Measurements from ENCODE around the gene NAA16. TPM values are rescaled to one million over a fixed set of nuclear protein-coding genes. Genes with fewer than 3 reads are reported as not detected.

The NAA16 gene
- total RNA-seq, 1 experiment from 2014 or later: 7.6 TPM

DNA sequence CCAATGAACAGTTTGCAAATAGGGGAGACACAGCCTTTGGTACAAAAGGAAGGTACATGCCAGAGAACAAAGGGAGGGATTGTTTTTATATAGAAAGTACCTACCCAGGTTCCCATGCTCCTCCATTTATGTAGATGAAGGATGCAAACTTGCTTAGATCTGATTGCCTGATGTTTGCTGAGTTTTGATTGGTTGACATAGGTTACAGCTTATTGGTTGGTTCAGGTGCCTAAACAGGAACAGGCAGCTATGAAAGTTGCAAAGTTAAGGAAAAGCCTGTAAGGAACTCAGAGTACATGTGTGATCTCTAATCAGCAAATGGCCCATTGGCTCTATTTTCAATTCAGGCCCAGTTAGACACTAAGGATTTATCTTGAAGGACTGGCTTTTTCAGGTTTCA, 6.5 kb upstream of the NAA16 start:
- no peak for DNase-seq (ENCODE audit: low read depth)

DNA sequence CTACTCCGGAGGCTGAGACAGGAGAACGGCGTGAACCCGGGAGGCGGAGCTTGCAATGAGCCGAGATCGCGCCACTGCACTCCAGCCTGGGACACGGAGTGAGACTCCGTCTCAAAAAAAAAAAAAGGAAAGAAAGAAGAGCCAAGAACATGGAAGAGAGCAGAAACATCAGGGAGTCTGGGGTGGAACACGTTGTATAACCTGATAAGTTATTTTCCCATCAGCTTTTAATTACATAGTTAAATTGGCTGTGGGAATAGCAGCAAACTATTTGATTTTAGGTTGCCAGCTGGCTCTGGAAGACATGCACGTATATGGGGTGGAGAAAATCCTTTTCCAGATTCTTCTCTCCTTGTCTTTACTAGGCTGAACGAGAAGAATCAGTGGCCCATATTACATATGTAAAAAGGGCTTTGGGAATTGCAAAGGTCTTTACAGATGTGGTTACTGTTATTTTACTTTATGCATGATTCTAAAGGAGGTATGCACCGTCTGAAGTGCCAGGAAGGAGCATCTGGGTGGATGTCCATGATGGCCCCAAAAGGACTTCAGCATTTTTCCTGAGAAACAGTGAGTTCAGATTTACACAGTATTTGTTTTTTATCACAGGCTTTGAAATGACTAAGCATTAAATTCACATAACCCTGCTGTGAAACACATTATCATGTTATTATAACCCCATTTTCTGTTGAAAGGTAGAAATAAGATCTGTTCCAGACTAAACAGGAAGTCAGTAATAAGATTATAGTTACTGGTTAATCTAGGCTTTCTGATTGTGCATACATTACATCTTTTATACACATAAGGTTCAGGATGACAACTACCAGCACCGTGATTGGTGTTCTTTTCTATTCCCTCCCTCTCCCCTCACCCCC, 4.6 kb upstream of the NAA16 start:
- peak; percentile 18 for DNase-seq (ENCODE audit: low read depth)

DNA sequence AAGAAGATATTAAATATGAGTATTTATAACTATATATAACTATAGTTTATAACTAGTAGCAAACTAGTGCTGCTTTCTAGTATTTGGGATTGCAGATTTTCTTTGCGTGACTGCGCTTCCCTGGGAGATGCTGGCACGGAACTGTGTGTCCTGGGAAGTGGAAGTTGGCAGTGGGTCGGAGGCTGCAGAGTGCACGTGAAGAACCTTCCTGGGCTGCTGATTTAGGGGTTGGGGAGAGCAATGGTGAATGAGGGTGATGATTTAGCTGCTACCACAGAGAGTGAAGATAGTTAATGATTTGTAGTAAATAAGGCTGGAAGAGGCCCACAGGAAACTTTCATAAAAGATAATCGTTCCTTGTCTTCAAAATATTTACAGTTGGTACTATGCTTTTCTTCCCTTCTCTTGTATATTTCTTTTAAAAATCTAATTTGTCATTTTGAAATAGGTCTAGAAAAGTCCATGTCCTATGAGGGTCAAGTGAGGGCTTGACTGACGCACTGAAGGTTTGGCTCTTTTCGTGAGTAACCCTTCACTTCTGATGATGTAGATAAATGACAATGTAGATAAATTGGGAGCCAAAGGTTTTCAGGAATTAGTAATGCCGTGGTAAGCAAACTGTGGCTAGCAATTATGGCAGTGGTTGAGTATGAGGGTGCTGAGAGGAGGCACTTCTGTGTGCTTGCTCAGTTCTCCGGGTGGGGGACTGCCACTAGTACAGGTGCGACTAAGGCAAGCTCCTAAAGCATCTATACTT, 3.0 kb upstream of the NAA16 start:
- no peak for DNase-seq (ENCODE audit: low read depth)

DNA sequence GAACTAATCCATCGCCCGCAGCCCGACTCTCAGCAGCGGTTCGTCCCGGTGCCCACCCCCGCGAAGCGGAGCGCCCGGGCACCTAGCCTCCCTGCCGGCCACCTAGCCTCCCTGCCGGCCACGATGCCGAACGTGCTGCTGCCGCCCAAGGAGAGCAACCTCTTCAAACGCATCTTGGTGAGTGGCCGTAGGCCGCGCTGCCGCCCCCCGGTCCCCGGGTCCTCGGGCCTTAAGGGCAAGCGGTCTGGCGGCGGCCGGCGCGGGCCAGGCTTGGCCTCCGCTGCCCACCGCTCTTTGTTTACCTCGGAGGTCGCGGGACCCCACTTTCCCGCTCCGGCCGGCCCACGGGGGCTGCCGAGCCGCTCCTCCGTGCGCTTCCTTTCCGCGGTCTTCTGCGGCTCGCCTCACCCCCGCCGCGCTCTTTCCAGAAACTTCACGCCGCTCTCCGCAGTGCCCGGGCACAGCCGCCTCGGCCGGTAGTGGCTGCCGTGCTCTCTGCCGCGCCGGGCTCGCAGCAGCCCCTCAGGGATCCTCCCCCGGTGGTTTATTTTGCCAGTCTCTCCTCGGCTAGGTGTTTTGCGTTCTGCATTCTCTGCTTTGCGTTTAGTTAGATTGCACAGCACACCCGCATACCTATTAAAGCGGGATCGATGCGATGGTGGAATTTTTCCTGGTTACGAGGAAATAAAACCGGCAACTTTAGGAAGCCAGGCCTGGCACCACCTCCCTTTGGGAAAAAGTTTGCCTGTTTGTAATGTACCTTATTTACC, 524 bp downstream of the NAA16 start:
- DNase-seq (ENCODE audit: low read depth): peak; percentile 22

DNA sequence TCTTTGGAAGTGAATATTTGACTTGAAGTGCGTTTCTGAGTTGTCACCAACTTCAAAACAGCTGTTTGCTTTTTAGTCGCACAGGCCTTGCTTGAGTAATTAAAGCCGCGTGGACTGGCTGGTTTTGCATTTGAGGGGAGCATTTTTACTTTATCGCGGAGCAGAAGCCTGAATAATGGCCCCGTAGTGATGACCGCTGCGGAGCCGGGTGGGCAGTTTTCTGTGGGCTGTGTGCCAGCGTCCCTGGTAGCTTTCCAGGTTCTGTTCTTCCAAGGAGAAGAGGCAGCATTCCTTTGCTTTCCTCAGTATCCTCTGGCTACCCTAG, 1.1 kb downstream of the NAA16 start:
- peak; percentile 32 for DNase-seq (ENCODE audit: low read depth)

DNA sequence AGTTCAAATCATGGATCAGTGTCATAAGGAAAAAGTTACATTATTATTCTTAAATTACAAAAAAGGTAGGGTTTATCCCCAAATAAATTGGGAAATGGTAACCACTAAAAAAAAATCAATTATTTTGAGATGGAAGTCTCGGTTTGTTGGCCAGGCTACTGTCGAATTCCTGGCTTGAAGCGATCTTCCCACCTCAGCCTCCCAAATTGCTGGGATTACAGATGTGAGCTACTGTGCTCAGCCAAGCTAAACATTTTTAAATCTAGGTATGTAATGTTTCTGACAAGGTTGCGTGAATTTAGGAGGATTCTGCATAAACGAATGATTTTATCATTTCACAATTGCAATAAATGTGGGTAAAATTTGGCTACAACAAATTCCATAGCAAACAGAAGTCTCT, 2.0 kb downstream of the NAA16 start:
- DNase-seq (ENCODE audit: low read depth): no peak

DNA sequence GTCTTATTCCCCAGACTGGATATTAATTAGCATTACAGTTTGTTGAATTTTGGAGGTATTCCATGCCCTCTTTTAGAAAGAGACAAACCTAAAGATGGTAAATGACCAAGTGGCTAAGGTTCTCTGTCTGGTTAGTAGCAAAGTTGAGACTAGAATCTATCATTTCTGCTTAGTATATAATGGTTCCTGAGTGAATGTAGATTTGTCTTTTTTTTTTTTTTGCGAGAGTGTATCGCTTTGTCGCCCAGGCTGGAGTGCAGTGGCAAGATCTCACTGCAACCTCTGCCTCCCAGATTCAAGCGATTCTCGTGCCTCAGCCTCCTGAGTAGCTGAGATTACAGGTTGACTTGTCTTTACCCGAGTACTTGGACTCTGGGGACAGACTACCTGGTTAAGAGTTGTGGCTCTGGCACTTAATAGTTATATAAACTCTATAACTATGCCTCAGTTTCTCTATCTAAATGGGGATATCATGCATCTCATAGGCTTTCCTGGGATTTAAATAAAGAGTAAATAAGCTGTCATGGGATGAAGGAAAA, 2.7 kb downstream of the NAA16 start:
- DNase-seq (ENCODE audit: low read depth): no peak

DNA sequence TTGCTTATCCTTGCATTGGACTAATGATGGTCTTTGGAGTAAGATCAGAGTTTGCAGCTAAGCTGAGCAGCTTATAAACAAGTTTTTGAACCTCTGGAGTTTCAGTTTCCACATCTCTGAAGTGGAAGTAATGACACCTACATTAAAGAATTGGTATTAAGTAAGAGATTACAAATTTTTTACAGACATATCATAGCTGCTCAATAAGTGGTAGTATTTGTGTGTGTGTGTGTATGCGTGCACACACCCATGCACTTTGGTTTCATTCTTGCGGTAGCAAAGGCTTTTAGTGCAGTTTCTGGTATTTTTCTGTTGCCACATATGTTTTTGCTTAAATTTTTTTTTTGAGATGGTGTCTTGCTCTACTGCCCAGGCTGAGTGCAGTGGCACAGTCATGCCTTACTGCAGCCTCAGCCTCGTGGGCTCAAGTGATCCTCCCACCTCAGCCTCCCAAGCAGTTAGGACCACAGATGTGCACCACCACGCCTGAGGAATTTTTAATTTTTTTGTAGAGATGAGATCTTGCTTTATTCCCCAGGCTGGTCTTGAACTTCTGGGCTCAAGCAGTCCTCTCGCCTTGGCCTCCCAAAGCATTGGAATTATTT, 4.5 kb downstream of the NAA16 start:
- DNase-seq (ENCODE audit: low read depth): no peak

DNA sequence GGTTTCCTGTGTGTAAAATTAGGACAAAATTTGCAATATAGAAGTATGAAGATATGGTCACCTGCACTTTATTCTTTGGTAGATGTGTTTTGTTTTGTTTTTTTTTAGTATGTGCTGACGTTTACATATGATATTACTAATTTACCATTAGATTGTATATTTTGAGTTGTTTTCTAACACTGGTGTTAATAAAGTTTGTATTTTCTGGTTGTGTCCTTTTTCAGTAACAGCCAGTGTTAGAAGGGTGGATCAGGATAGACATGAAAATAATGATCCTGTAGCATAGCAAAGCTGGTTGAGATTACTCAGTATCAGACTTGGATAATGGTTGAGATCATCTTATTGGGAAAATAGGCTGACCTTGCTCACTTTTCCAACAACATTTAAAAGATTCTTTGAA, 6.2 kb downstream of the NAA16 start:
- DNase-seq (ENCODE audit: low read depth): no peak

DNA sequence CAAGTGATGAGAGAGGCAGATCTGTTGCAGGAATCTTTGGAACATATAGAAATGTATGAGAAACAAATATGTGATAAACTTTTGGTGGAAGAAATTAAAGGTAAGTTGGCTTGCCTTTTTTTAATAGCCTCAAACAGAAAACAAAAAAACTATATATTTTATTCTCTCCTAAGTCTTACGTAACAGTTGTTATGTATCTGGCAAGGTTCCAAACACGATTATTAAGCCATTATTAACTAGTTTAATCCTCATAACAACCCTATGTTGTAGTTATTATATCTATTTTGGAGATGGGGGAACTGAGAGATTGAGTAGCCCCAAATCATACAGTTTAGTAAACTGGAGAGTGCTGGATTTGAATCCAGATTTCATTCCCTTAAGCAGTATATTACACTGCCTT, 14.7 kb downstream of the NAA16 start:
- DNase-seq (ENCODE audit: low read depth): no peak

DNA sequence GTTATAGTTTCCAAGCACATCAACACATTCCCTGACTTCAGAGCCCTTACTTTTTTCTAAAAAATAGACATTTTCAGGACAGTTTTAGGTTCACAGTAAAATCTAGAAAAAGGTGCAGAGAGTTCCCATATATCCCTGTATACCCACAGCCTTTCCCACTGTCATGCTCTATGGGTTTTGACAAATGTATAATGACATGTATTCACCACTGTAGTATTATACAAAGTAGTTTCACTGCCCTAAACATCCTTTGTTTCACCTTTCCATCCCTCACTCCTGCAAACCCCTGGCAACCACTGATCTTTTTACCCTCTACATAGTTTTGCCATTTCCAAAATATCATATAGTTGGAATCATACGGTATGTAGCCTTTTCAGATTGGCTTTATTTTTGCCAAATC, 15.6 kb downstream of the NAA16 start:
- no peak for DNase-seq (ENCODE audit: low read depth)

DNA sequence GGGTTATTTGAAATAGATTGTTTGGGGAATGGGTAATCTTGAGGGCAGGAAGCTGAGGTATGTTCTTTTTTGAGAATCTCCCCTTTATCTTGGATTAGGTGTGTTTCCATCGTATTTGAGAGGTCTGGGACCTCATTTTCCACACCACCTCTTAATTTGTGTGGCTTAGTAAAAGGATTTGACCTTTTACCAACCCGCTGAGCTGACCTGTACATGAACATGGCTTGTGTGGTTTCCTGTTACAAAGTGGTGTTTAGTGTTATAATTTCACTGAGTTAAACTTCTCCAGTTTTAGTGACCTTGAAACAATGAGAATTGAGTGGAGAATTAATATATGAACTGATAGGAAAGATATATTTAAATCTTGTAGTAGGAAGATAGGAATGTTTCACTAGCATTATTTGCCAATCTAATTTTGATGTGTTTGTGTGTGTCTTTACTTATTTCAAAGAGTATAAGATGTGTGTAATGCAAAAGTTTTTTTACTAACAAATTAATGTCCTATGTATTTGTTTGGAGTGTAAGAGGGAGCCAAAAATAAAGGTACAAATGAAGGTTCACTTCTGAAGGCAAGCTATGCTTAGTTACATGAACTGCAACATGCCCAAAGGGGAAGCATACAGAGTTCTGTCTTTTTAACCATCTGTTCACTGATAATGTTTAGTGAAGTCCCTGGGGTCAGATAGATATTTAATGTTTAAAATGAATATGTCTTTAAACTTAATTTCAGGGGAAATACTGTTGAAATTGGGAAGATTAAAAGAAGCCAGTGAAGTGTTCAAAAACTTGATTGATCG, 17.1 kb downstream of the NAA16 start:
- no peak for DNase-seq (ENCODE audit: low read depth)

DNA sequence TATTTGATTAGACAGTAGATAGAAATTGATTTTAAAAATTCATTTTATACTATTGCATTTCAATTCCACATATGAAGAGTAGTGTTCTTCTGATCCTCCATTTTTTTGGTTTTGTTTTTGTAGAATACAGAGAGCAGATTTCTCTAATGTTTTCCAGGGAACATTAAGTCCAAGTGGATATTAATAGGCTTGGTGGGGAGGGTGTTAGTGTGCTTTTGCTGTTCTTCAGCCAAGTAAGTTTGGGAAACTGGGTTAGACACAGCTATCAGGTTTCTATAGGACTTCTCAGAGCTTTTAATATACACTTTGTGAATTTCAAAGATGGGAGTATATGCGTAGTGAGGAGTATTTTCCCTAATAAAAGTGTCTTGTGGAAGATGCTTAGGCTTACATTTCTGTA, 21.8 kb downstream of the NAA16 start:
- DNase-seq (ENCODE audit: low read depth): no peak

DNA sequence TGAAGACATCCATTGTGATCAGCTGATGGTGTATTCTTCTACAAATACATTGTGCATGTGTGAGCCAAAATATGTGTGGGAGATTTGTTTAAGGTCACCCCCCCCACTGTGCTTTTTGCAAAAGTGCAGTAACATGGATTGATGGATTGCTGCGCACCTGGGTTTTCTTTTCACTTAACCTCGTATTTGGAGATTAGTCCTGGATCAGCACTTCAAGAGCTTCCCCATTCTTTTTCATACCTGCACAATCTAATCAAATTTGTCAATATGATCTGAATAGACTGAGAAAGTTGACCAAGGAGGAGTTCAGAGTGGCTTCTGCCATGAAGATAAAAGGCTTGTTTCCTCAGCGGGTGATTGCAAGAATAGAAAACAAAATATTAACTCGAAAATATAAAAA, 23.7 kb downstream of the NAA16 start:
- DNase-seq (ENCODE audit: low read depth): no peak

DNA sequence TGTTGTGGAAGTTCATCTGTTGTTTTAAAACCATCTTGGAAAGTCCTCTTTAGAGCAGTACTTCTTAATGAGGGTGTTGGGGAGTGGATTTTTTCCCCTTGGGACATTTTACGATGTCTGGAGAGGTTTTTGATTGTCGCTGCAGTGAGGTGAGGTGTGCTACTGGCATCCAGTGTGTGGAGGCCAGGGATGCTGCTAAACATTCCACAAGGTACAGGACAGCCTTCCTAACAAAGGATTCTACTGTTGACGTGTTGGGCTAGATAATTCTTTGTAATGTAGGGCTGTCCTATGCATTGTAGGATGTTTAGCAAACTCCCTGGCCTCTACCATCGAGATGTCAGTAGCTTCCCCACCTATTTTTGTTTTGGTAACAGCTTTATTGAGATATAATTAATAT, 33.3 kb downstream of the NAA16 start:
- DNase-seq (ENCODE audit: low read depth): no peak

DNA sequence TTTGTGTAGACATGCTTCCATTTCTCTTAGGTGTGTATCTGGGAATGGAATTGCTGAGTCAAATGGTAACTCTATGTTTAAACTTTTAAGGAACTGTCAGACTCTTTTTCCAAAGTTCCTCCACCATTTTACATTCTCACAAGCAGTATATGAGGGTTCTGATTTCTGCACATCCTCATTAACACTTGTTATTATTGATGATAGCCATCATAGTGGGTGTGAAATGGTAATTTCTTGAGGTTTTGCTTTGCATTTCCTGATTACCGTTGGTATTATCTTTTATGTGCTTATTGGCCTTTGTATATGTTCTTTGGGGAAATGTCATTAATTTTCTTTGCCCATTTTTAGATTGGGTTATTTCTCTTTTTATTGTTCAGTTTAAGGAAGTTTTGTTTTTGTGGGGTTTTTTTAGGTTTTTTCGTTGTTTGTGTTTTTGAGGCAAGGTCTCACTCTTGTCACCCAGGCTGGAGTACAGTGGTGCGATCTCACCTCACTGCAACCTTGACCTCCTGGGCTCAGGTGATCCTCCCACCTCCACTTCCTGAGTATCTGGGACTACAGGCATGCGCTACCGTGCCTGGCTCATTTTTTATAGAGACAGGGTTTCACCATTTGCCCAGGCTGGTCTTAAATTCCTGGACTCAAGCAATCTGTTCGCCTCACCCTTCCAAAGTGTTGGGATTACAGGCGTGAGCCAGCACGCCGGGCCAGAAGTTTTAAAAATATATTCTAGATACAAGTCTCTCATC, 34.3 kb downstream of the NAA16 start:
- DNase-seq (ENCODE audit: low read depth): no peak

DNA sequence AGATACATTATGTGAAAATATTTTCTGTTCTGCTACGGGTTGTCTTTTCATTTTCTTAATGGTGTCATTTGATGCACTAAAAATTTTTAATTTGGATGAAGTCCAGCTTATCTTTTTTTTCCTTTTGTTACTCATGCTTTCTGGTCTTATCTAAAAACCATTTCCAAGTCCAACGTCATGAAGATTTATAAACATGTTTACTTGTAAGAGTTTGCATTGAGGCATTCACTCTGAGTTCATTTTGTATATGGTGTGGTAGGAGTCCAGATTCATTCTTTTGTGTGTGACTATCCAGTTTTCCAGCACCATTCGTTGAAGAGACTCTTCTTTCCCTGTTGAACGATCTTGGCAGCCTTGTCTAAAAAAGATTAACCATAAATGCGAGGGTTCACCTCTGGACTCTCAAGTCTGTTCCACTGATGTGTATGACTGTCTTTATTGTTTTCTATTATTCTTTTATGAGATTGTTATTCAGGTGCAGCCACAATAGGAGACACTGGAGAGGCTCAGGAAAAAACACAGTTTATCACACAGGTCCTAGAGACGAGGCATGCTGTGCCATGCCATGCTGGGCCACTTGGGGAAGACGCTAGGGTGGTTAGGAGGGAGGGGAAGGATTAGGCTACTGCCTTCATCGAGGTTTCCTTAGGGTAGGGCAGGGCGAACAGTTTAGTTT, 35.0 kb downstream of the NAA16 start:
- no peak for DNase-seq (ENCODE audit: low read depth)

DNA sequence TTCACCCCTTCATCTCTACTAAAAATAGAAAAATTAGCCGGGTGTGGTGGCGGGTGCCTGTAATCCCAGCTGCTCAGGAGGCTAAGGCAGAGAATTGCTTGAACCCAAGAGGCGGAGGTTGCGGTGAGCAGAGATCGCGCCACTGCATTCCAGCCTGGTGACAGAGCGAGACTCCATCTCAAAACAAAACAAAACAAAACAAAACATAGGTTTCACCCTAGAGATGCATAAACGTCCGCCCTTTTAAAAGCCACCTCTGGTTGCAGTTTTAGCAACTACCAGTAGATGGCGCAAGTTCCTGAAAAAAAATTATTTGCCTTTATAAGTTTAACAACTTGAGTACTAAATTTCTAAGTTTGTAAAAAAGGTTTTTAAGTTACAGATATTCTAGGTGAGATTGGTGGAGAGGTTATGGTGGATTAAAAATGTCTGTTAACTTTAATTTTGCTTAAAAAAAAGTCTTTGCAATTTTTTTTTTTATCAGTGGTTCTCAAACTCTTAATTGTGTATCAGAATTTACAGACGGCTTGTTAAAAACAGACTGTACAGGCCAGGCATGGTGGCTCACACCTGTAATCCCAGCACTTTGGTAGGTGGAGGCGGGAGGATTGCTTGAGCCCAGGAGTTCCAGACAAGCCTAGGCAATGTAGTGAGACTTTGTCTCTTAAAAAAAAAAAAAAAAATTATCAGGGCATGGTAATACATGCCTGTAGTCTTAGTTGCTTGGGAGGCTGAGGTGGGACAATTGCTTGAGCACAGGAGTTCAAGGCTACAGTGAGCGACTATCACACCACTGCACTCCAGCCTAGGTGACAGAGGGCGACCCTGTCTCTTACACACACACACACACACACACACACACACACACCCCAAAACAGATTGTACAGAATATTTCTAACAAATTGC, 42.1 kb downstream of the NAA16 start:
- peak; percentile 85 for DNase-seq (ENCODE audit: low read depth)
